Measurements from ENCODE around the gene KCNJ10.

DNA sequence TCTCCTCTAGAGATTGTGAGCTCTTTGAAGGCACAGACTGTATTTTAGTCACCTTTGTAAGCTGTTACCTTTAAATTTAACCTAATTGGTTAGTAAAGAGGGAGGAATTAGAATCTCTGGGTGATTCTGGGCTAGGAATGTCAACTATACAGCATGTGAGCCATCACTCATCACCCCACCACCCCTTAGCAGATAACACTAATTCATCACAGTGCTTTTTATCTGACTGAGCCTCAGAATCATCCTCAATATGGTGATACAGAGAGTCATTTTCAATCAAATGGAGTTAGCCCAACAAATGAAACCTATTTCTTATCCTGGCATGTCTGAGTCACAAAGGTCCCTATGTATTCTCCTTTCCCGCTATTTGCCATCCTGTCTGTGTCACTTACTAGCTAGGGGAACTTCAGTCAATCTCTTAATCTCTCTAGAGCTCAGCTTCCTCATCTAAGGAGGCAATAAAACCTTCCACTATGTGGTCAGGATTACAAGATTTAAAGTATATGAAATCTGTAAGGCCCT, 13.3 kb downstream of the KCNJ10 start:
- TF ChIP-seq, protein P1, sequence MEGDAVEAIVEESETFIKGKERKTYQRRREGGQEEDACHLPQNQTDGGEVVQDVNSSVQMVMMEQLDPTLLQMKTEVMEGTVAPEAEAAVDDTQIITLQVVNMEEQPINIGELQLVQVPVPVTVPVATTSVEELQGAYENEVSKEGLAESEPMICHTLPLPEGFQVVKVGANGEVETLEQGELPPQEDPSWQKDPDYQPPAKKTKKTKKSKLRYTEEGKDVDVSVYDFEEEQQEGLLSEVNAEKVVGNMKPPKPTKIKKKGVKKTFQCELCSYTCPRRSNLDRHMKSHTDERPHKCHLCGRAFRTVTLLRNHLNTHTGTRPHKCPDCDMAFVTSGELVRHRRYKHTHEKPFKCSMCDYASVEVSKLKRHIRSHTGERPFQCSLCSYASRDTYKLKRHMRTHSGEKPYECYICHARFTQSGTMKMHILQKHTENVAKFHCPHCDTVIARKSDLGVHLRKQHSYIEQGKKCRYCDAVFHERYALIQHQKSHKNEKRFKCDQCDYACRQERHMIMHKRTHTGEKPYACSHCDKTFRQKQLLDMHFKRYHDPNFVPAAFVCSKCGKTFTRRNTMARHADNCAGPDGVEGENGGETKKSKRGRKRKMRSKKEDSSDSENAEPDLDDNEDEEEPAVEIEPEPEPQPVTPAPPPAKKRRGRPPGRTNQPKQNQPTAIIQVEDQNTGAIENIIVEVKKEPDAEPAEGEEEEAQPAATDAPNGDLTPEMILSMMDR (IDR thresholded peaks at IDR 0.05; ENCODE audit: low read length), result no peak
- TF ChIP-seq EZH2phosphoT487 (IDR thresholded peaks at IDR 0.05; ENCODE audit: low read length) (no peak), EZH2 (optimal IDR thresholded peaks at IDR 0.05; ENCODE audit: low read depth, low read length) (no peak)

All from MM.1S (cell line).